Left renal pelvis (tissue), 4 donors: ENCODE measurements around the gene UBE2J2. TPM values are rescaled to one million over a fixed set of nuclear protein-coding genes. Genes with fewer than 3 reads are reported as not detected.

Source experiments
- DNase-seq, 4 donors: peaks; one replicate each; pipeline ENCODE4 v3.0.0-alpha.2; 2013; ENCODE audit warnings: low read depth in 4 of 4, low spot score in 3 of 4
- polyA plus RNA-seq, 4 donors: library from polyadenylated mRNA; unstranded; fragments of 120-200 nt; gene quantifications; one replicate each; pipeline ENCODE4 v1.2.1, GENCODE V29; 2013; ENCODE audit not compliant: insufficient read length in 4 of 4

Gene UBE2J2
- polyA plus RNA-seq, 4 donors, result 43.8 to 68.3 (median 49.3) TPM

DNA sequence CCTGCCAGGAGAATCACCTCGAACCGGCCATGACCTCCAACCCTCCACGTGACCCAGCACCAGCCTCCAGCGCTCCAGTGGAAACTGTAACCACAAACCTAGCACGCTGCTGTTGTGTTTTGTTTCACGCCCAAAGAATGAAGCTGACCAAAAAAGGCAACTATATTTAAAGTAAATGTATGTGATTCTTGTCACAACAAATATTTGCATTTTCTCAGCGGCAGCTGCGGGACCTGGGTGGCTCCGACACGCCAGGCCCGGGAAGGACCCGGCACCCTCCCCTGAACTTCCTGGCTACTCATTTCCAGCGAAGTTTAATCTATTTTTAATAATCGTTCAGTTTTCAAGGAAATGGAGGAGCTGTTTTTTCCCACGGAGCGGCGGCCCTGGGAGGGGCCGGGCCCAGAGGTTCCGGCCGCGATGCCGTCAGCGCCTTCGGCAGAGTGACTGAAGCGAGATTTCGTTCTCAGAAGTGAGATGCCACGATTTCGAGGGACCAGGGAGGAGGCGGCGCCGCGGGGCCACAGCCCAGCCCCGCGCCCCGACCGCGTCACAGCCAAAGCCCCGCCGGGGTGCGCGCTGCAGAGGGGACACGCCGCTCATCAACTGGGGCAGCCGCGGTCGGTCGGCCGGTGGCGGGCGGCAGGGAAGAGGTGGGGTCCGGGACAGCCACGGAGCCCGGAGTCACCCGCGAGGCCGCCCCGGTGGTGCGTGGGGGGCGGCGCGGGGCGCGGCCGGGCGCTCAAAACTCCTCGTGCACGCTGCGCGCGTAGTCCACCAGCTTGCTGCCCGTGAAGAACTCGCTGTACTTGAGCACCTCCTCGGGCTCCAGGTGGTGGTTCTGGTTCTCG lies 56.7 kb downstream of the UBE2J2 start:
- DNase-seq, result no peak

DNA sequence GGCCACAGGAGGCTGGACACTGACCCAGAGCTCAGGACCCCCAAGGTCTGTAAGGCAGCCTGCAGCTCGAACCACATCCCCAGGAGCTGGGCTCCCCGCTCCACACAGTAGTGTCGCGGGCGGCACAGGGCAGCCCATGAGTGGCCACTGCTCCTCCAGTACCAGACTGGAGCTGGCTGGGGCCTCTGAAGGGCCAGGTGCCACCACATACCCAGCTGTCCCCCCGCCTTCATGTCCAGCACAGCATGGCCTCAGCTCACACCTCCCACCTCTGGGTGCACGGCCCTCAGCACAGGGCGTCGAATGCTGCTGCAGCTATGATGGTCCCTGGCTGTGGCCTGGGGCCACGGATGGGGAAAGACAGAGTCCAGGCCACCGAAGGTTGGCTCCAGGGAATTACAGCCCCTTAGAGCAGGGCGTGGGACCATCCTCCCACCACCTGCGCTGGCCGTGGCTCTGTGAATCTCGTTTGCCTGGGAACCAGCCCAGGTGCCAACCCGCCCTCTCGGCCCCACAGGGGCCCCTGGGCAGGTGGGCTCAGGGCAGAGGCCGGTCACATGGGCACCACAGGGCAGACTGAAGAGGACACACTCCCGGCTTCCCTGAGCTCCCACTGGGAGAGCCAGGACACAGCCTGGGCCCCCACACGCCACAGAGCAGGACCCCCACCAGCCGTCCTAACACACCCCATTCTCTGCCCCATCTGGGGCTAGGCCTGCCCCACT lies 57.6 kb downstream of the UBE2J2 start:
- no peak for DNase-seq

DNA sequence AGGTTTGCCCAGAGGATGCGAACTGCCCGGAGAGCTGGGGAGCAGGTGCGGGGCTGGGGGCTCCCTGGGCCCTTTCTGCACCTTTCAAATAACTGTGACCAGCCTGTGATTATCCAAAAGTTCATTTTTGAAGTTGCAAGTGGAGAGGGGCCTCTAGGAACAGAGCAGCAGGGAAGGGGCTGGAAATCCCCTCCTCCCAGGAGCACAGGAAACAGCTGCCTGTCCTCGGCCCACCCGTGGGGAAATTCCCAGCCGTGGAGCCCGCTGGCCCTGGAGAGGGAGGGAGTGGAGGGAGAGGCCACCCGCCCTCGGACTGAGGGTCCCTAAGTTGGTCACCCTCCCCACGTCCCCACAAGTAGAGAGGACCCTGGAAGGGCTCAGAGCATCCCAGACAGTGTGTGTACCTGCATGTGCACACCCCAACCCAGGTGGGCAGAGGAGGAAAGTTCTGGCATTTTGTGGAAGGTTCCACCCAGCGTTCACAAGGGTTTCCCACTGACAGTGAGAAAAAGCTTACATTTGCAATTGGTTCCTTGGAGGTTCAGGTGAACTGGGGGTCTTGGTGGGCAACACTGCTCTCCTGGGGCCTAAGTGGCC lies 58.5 kb downstream of the UBE2J2 start:
- no peak for DNase-seq

DNA sequence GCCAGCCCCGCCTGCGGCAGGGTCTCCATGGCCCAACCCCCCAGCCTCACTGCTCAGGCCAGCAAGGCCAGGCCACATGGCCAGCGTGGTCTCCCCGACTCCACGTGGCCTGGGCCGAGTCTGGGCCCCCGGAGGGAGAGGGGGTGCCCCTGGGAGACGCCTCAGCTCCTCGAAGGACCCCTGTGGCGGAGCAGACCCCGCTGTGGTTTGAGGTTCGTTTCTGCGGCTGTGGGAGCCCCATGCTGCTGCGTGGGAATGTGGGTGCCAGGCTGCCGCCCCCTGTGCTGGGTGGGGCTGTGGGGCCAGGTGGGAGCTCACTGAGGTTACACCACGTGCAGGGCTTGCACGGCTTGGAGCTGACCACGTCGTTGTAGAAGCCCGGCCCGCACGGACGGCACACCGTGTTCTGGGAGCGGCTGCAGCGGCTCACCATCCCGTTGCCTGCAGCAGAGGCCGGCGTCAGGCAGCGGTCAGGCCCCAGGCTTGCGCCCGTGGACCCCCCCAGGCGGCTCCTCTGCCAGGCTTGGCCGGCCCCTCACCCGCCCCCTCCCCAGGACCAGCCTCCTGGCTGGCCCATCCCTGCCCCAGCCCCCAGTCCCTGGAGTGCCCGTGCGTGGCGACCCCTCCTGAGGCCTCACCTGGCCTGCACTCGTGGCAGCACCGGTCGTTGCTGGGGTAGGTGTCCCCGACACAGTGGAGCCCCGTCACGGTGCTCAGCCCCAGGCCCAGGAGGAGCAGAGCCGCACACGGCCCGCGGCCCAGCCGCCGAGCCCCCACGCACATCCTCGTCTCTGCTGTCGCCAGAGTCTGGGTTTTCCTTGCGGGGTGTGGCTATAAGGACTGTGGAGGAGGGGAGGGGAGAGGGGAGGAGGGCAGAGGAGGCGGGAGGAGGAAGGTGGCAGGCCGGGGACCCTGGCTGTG lies 60.0 kb downstream of the UBE2J2 start, which contains the start of gene TNFRSF4:
Gene TNFRSF4 (minus strand): TSS at position 809 of the 921 bp plus-strand sequence. CDS start 26 bp downstream, at position 783.
- no peak for DNase-seq

DNA sequence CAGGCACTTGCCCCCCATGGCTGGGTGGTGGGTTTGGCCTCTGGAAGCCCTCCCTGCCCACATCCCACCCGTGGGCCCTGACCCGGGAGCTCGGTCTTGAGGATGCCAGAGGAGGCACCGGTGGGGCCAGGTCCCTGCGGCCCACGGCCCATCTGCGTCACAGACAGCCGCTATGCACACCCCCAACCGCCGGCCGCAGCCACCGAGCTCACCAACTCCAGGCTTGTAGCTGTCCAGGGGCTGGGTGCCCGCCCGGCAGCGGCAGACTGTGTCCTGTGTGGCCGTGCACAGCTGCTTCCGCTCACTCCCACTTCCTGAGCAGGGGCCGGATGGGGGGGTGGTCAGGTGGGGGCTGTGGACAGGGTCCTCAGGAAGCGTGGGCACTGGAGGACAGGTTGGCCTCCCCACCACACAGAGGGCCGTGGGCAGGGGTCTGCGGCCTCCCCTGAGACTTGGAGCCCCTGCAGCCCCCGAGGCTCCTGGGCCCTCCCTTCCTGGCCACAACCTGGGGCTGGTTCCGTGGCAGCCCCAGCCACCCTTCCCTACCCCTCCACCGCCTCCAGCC lies 60.8 kb downstream of the UBE2J2 start:
- no peak for DNase-seq

DNA sequence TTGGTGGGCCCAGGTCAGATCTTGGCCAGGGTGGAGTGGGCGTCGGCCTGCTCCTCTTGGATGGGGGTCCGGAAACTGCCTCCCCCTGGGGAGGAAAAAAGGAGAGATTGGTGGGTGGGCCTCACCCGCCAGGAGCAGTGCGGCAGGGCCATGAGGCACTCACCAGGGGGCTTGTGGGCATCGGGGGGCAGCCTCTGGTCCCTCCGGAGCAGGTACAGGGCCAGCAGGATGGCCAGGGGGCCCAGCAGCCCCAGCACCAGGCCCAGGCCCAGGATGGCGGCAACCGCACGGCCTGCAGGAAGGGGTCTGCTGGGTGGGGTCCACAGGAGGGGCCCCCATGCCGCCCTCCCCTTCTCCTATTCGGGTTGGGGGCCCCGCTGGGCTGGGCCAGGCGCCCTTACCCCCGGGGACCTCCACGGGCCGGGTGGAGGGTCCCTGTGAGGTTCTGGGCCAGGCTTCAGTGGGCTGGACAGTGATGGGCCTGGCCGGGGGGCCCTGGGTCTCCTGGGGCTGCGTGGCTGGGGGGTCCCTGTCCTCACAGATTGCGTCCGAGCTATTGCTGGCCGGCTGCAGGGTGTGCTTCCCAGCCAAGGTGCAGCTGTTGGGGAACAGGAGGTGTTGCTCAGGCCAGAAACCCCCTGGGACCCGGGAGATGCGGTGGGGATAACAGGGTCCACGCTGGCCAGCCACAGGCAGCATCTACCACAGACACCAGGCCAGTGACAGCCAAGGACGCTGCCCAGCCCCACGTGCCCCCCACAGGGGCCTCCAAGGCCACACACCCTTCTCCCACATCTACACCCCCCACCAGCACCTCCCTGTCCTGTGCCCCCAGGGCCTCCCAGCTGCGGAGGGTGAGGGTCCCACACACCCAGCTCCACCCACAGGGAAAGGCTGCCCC lies 61.9 kb downstream of the UBE2J2 start:
- DNase-seq, result no peak

DNA sequence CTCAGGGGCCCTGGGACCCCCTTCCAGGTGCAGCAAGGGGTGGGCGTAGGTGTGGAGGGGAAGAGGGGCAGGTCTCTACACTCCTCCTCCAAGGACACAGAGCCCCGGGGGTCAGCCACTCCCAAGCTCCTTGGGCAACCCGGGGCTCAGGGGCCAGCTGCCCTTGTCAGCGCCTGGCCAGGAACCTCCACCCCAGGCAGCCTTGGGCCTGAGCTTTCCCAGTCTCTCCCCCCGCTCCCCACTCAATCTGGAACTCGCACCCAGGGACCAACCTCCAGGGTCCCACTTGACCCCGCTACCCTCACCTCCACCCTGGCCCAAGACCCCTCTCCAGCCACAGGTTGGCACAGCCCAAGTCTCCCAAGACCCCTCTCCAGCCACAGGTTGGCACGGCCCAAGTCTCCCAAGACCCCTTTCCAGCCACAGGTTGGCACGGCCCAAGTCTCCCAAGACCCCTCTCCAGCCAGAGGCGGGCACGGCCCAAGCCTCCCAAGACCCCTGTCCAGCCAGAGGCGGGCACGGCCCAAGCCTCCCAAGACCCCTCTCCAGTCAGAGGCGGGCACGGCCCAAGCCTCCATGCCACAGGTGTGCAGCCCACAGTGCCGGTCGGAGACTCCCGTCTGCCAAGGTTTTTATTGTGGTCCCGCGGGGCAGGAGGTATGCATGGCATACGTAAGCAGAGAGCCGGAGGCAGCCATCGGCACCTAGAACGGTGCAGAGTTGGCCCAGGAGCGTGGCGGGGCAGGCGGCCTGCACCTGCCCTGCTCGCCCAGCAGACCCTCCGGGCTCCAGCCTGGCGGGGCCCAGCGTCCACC lies 62.7 kb downstream of the UBE2J2 start:
- DNase-seq, result no peak

DNA sequence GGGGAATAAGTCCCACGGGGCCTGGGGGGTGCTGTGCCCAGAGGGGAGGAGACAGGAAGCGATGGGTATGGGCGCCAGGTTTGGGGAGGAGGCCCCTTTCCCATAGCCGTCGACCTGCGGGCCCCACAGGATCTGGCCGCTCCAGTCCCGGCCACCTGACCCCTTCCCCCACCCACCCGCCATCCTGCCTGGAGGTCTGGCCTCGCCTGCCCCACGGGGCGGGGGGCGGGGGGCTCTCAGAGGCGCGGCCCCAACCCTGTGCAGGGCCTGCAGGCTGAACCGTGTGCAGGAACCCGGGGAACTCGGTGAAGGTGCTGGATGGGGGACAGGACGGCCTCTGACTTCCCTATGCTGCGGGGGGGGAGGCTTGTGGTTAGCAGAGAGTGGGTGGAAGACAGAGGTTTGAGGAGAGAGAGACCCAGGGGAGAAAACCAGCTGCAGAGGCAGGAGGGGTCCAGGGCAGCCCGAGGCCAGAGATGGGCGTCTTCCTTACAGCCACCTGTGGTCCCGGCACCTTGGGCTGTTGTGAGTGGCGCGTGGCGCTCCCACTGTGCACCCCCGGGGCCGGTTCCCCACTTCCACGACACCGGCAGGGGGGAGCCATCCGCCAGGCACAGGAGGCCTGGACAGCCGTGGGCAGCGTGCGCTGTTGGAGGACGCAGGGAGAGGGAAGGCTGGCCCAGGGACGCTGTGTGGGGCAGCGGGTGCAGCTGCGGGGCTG lies 64.8 kb downstream of the UBE2J2 start:
- DNase-seq, result no peak

DNA sequence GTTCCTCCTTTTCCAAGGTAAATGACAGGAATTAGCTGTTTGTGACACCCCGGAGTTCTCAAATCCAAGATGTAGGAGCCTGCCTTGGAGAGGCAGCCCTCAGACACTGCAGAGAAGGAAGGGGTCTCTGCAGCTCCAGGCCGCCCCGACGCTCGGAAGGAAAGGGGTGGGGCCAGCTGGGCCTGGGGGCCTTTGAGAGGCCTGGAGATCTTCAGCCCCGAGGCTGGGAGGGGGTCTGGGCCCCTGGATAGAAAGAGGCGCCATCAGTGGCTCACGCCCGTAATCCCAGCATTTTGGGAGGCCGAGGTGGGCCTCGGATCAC lies 66.1 kb downstream of the UBE2J2 start:
- no peak for DNase-seq

DNA sequence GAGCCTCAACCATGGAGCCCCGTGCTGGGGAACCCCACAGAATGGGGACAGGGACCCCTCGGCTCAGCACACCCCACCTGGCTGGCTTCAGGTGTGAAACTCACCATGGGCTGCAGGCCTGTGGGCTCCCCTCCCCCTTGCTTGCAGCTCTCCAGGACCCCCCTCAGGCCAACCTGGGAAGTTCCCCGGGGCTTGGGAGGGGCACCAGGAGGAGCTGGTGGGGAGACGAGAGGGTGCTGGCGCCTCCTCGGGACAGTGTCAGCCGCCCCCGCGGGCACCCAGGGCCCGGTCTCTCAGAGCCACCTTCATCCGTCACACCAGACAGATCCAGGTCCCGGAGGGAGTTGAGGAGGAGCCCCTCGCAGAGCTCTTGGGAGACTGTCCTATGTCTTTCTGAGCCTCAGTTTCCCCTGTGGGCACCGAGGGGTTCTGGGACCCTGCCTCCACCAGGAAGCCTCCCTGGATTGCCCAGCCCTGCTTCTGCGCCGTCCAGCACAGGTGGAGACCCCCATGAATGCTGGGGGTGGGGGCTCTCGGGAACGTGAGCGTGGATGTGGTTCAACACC lies 66.6 kb downstream of the UBE2J2 start:
- DNase-seq, result no peak

DNA sequence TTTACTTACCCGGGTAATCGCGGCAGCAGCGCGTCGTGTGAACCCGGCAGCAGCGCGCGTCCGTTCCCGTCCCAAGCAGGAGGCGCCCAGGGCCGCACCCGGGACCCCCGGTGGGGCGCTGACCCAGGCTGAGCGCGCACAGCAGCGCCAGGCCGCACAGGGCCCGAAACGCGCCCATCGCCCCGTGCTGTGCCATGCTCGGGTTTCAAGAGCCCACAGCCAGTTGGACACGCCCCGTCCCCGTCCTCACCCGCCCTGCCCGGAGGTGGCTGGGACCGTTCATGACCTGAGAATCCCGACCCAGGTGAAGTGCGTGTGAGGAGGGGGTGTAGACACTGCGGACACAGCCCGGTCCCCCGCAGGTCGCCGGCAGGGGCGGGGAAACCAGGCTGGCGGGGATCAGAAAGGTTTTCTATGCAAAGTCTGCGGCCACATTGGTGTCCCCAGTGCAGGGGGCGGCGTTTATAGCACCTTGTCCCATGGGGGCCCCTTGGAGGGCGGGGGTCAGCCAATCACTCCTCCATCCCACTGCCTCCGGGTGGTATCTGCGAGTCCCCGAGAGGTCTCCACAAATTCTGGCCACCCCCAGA lies 67.2 kb downstream of the UBE2J2 start, which contains the start of gene TNFRSF18:
Gene TNFRSF18 (minus strand): TSS at position 217 of the 590 bp plus-strand sequence. CDS start 21 bp downstream, at position 196.
- no peak for DNase-seq

DNA sequence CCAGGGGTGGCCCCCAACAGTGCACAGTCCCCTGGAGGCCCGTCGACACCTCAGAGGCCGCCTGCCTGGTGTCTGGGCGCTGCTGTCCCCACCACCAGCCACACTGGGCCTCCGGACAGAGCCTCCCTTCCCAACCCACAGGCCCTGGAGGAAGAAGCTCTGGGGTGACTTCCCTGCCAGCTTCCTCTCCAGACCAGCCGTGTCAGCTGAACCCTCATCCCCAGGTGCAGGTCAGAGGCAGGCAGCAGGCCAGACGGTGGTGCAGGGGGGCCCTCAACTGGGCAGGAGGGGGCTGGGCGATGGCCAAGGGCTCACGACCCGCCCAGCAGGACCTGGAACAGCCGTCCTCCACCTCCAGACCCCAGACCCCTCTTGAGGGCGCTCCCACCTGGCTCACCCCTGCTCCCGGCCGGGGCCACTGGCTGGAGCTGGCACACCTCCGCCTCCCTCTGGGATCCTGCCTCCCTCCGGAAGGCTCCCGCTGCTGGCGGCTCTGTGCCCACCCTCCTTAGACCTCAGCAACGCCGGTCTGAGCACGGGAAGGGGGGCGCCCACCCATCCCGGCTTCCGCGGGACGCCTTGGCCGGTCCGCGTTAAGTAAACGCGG lies 67.8 kb downstream of the UBE2J2 start:
- no peak for DNase-seq

DNA sequence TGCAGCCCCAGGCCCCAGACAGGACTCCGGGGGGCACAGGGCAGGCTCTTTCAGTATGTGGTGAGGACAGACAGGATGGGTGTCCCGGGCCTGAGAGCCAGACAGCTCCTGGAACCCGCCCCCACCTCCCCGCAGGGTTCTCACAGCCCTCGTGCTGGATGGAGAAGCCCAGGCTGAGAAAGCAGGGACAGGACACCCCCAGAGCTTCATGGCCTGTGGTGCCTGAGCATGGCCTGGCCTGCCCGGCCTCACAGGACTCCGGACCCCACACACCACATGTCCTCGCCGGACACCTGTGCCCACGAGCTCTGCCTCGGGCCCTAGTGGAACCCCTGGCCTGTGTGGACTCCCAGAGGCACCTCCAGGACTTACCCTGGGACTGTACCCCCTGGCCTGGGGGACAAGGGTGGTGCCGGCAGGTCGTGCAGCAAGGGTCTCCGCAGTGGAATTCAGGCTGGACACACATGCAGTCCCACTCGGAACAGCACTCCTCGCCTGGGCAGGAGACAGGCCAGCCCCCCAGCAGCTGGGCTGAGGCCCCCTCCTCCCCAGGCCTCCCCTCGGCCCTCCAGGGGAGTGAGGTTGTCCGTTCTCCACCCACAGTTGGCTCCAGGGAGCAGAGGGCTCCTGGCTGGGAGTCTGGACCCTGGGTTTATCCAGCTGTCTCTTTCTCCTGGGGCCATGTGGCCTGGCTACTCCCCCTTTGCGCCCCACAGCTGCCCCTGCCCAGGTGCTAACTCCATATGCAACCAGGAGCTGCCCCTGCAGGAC lies 68.5 kb downstream of the UBE2J2 start:
- DNase-seq, result no peak

DNA sequence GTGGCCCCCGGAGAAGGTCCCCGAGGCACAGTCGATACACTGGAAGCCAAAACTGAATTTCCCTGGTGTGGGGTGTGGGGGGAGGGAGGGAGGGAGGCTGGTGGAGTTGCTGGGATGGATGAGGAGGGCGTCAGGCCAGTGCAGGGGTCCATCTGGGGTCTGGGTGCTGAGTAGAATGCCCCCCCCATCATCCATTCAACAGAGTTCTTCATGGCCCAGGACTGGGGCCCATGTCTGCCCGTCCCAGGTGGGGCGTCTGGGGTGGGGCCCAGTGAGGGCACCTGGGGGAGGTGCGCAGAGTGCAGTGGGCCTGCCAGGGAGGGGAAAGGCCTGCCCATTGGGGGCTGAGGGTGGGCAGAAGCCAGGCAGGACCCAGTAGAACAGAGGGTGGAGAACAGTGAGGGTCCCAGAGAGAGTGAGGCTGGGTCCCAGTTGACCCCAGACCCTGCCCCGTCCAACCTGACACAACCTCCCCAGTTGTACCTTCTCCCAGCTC lies 69.2 kb downstream of the UBE2J2 start:
- no peak for DNase-seq
